H1 (cell line): ENCODE data around the gene NTNG2. TPM values are rescaled to one million over a fixed set of nuclear protein-coding genes. Genes with fewer than 3 reads are reported as not detected.

Experiments used
- KDM1A ChIP-seq: fragments of 200-600, 300-600 bp; sonication (generic); IDR thresholded peaks from 2 replicates; pipeline ENCODE4 v1.7.1; 2016; ENCODE audit warnings: mild to moderate bottlenecking, low read length, borderline replicate concordance
- KDM4A ChIP-seq: IDR thresholded peaks from one replicate; pipeline ENCODE4 v1.7.1; 2012; ENCODE audit warnings: low read depth, mild to moderate bottlenecking, moderate library complexity, low read length, inconsistent platforms; ENCODE audit not compliant: severe bottlenecking
- MAFK ChIP-seq: IDR thresholded peaks from 2 replicates; pipeline ENCODE4 v1.6.1; 2012; ENCODE audit warnings: low read depth, mild to moderate bottlenecking, improper control_type of control experiment, low read length
- TBP ChIP-seq: IDR thresholded peaks from 2 replicates; pipeline ENCODE4 v1.6.1; 2011; ENCODE audit warnings: low read depth, low read length, improper control_type of control experiment
- polyA plus RNA-seq, 7 experiments: library from polyadenylated mRNA; depleted of rRNA in 3 of 7; stranded (reverse) in 5 of 7; unstranded in 2 of 7; fragments of >200 nt in 5 of 7; fragments of 200-250 nt in 2 of 7; gene quantifications; 1 replicate in 5 of 7; 2 replicates in 1 of 7; 4 replicates in 1 of 7; pipeline versions ENCODE4 v1.2.1 to v1.2.3, GENCODE V29; 2011 to 2013; ENCODE audit warnings: missing spikeins in 2 of 7, mixed read lengths in 2 of 7
- total RNA-seq: library from RNA; stranded (reverse); fragmentation: NEBNext Ultra II Directional; extraction: Animal tissue kit (Norgen Biotek cat#: 25700); gene quantifications from 2 replicates; pipeline ENCODE4 v1.2.1, GENCODE V29; 2021
- TF ChIP-seq, protein P1 (sequence below), 3 experiments: IDR thresholded peaks; 1 replicate in 2 of 3; 2 replicates in 1 of 3; pipeline versions ENCODE4 v1.5.1 to v1.6.1; 2011; ENCODE audit warnings: low read length in 3 of 3, mild to moderate bottlenecking in 3 of 3, inconsistent platforms in 2 of 3, low read depth in 1 of 3, moderate library complexity in 1 of 3; ENCODE audit not compliant: insufficient read depth in 1 of 3; ENCODE audit errors: control extremely low read depth in 1 of 3

The NTNG2 gene
- total and polyA plus RNA-seq, 2 of the 8 experiments (the other 6 are each of a cell fraction or from before 2014, with no cell fraction given) = 1.4 to 1.5 TPM

DNA sequence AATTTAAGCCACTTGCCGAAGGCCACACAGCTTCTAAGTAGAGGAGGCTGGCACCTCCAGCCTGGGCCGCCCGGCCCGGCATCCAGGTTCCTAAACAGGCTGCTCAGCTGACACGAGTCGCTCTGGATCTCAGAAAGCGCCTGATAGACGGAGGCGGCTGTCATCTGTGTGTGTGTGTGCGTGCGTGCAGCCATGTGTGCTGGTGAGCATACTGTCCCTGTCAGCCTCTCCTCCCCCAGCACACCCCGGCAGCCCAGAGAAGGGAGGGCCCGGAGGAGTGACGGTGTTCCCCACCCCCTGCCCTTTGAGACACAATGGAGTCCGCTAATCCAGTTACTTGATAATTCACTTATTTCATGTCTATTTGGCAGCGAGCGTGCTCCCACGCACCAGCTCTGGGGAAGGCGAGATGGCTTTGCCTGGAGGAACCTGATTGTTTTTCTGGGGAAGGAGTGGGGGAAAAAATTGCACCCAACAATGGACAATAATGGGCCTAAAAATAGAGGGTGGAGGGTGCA, 20.0 kb downstream of the NTNG2 start (continued):
- TF ChIP-seq TBP = no peak
- no peak for TF ChIP-seq MAFK
- no peak for TF ChIP-seq KDM1A
- TF ChIP-seq KDM4A = no peak
- TF ChIP-seq, protein P1, sequence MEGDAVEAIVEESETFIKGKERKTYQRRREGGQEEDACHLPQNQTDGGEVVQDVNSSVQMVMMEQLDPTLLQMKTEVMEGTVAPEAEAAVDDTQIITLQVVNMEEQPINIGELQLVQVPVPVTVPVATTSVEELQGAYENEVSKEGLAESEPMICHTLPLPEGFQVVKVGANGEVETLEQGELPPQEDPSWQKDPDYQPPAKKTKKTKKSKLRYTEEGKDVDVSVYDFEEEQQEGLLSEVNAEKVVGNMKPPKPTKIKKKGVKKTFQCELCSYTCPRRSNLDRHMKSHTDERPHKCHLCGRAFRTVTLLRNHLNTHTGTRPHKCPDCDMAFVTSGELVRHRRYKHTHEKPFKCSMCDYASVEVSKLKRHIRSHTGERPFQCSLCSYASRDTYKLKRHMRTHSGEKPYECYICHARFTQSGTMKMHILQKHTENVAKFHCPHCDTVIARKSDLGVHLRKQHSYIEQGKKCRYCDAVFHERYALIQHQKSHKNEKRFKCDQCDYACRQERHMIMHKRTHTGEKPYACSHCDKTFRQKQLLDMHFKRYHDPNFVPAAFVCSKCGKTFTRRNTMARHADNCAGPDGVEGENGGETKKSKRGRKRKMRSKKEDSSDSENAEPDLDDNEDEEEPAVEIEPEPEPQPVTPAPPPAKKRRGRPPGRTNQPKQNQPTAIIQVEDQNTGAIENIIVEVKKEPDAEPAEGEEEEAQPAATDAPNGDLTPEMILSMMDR (IDR thresholded peaks at IDR 0.05; ENCODE audit: control extremely low read depth in 1 of 3, insufficient read depth in 1 of 3, low read depth in 1 of 3, low read length in 3 of 3) = no peak
